Lower lobe of right lung (tissue), 2 donors: ENCODE results near the gene SPG11. TPM values are rescaled to one million over a fixed set of nuclear protein-coding genes. Genes with fewer than 3 reads are reported as not detected.

ENCODE experiments used
- ATAC-seq, 2 donors: fragments of 200-7000 bp; cut with Tn5 transposase; one replicate each; pipeline ENCODE4 v1.9.1; 2020 to 2022; ENCODE audit warnings: mild to moderate bottlenecking in 2 of 2, moderate library complexity in 2 of 2
- DNase-seq: peaks from one replicate; pipeline ENCODE4 v3.0.0-alpha.2; 2020
- H3K27ac ChIP-seq: fragments of 200-600 bp; one replicate; pipeline ENCODE4 v1.8.0; 2022
- H3K27me3 ChIP-seq: fragments of 200-600 bp; one replicate; pipeline ENCODE4 v1.8.0; 2022; ENCODE audit warnings: low read depth
- H3K36me3 ChIP-seq: fragments of 200-600 bp; one replicate; pipeline ENCODE4 v1.8.0; 2022; ENCODE audit warnings: mild to moderate bottlenecking
- H3K4me1 ChIP-seq: fragments of 200-600 bp; one replicate; pipeline ENCODE4 v1.8.0; 2022
- H3K4me3 ChIP-seq: fragments of 200-600 bp; one replicate; pipeline ENCODE4 v1.8.0; 2022; ENCODE audit warnings: mild to moderate bottlenecking
- H3K9me3 ChIP-seq: fragments of 200-600 bp; one replicate; pipeline ENCODE4 v1.8.0; 2022
- CTCF ChIP-seq: fragments of 200-600 bp; IDR thresholded peaks from one replicate; pipeline ENCODE4 v1.8.0; 2022; ENCODE audit warnings: antibody characterized with exemption, mild to moderate bottlenecking
- intact Hi-C: fragments of 100-400 bp; cut with DNase I; formaldehyde crosslinking; loops from one replicate; pipeline ENCODE4 v1.11.0; 2022
- total RNA-seq: library from RNA; stranded (reverse); fragmentation: NEBNext Ultra II Directional; extraction: Animal tissue kit (Norgen Biotek cat#: 25700); gene quantifications from one replicate; pipeline ENCODE4 v1.2.1, GENCODE V29; 2021
- donor health status: DM: no; HTN: yes; CAD: no; lungs with severe emphysema.

The SPG11 gene
- total RNA-seq, 1 donor from 2014 or later, result 99.7 TPM

GRCh38 chr15:44516436-44516835 lies 147.0 kb downstream of the SPG11 start:
- Histone ChIP-seq H3K4me1 (no peaks in the 10 kb centered on the region), H3K4me3 (no peak overlapping the region), H3K36me3 (peaks cover 61% of the 10 kb centered on the region), H3K27me3 (no peaks in the 10 kb centered on the region), H3K9me3 (no peaks in the 10 kb centered on the region), H3K27ac (no peak overlapping the region)
- ATAC-seq (no peak), DNase-seq (no peak)
- intact Hi-C loops, result no loop called here
- TF ChIP-seq CTCF, result no peak

Other genes starting within 250 kb of the SPG11 start
- gene CTDSPL2, start 236.0 kb downstream of the SPG11 start, total RNA-seq, result 37.2 TPM
- 60.6 TPM for gene EIF3J, start 126.5 kb downstream of the SPG11 start, total RNA-seq
- gene PATL2, start 47.7 kb upstream of the SPG11 start, total RNA-seq, result 4.5 TPM
- 4,741 TPM for gene B2M, start 47.9 kb upstream of the SPG11 start, total RNA-seq
- gene TRIM69, start 72.9 kb upstream of the SPG11 start, total RNA-seq, result 27.2 TPM